Measurements from ENCODE around the gene GRIFIN.

GRIFIN gene

GRCh38 chr7:2488272-2488645 lies 12.1 kb upstream of the GRIFIN start:
- WGBS (ENCODE audit: insufficient coverage, insufficient read length) = no CpG with 5 or more reads among the region's 8 CpGs
- no peak overlapping the region for H3K27ac ChIP-seq (ENCODE audit: low read length)
- H3K4me3 ChIP-seq (ENCODE audit: low read length) = no peak overlapping the region
- H3K27me3 ChIP-seq (ENCODE audit: control insufficient read depth, insufficient read depth, low read length) = no peaks in the 10 kb centered on the region
- DNase-seq (ENCODE audit: low read depth, low spot score) = no peak
- H3K4me1 ChIP-seq (ENCODE audit: control insufficient read depth, insufficient read depth, low read length) = no peaks in the 10 kb centered on the region
- no peaks in the 10 kb centered on the region for H3K36me3 ChIP-seq (ENCODE audit: control insufficient read depth, insufficient read depth, low read length)
- no peaks in the 10 kb centered on the region for H3K9me3 ChIP-seq (ENCODE audit: control insufficient read depth, insufficient read depth, low read length)

- H3K27me3 ChIP-seq (ENCODE audit: control insufficient read depth, insufficient read depth, low read length) = no peaks in the 10 kb centered on the region
- no peak overlapping the region for H3K4me3 ChIP-seq (ENCODE audit: low read length)
- no peaks in the 10 kb centered on the region for H3K9me3 ChIP-seq (ENCODE audit: control insufficient read depth, insufficient read depth, low read length)
- DNase-seq (ENCODE audit: low read depth, low spot score) = no peak
- no peak overlapping the region for H3K27ac ChIP-seq (ENCODE audit: low read length)
- H3K36me3 ChIP-seq (ENCODE audit: control insufficient read depth, insufficient read depth, low read length) = no peaks in the 10 kb centered on the region
- no CpG with 5 or more reads among the region's 14 CpGs for WGBS (ENCODE audit: insufficient coverage, insufficient read length)
- H3K4me1 ChIP-seq (ENCODE audit: control insufficient read depth, insufficient read depth, low read length) = no peaks in the 10 kb centered on the region
Measured at GRCh38 chr7:2487586-2488271, 11.5 kb upstream of the GRIFIN start.

- Histone ChIP-seq H3K36me3 (ENCODE audit: control insufficient read depth, insufficient read depth, low read length) (no peaks in the 10 kb centered on the region), H3K27me3 (ENCODE audit: control insufficient read depth, insufficient read depth, low read length) (no peaks in the 10 kb centered on the region)
- WGBS (ENCODE audit: insufficient coverage, insufficient read length) = no CpG with 5 or more reads among the region's 12 CpGs
Measured at GRCh38 chr7:2484868-2485267, 8.7 kb upstream of the GRIFIN start.

GRCh38 chr7:2483494-2483893 lies 7.3 kb upstream of the GRIFIN start:
- H3K4me1 ChIP-seq (ENCODE audit: control insufficient read depth, insufficient read depth, low read length) = no peaks in the 10 kb centered on the region
- H3K4me3 ChIP-seq (ENCODE audit: low read length) = no peak overlapping the region
- WGBS (ENCODE audit: insufficient coverage, insufficient read length) = no CpG with 5 or more reads among the region's 5 CpGs
- no peak overlapping the region for H3K27ac ChIP-seq (ENCODE audit: low read length)
- H3K27me3 ChIP-seq (ENCODE audit: control insufficient read depth, insufficient read depth, low read length) = no peaks in the 10 kb centered on the region
- DNase-seq (ENCODE audit: low read depth, low spot score) = no peak
- H3K9me3 ChIP-seq (ENCODE audit: control insufficient read depth, insufficient read depth, low read length) = no peaks in the 10 kb centered on the region
- no peaks in the 10 kb centered on the region for H3K36me3 ChIP-seq (ENCODE audit: control insufficient read depth, insufficient read depth, low read length)

More at GRCh38 chr7:2484868-2485267, 8.7 kb upstream of the GRIFIN start:
- no peaks in the 10 kb centered on the region for H3K9me3 ChIP-seq (ENCODE audit: control insufficient read depth, insufficient read depth, low read length)
- H3K4me1 ChIP-seq (ENCODE audit: control insufficient read depth, insufficient read depth, low read length) = no peaks in the 10 kb centered on the region
- no peak overlapping the region for H3K27ac ChIP-seq (ENCODE audit: low read length)
- H3K4me3 ChIP-seq (ENCODE audit: low read length) = no peak overlapping the region
- no peak for DNase-seq (ENCODE audit: low read depth, low spot score)

GRCh38 chr7:2482725-2483451 lies 6.7 kb upstream of the GRIFIN start:
- H3K4me3 ChIP-seq (ENCODE audit: low read length) = no peak overlapping the region
- no CpG with 5 or more reads among the region's 10 CpGs for WGBS (ENCODE audit: insufficient coverage, insufficient read length)
- H3K9me3 ChIP-seq (ENCODE audit: control insufficient read depth, insufficient read depth, low read length) = no peaks in the 10 kb centered on the region
- no peak overlapping the region for H3K27ac ChIP-seq (ENCODE audit: low read length)
- no peaks in the 10 kb centered on the region for H3K27me3 ChIP-seq (ENCODE audit: control insufficient read depth, insufficient read depth, low read length)
- no peak for DNase-seq (ENCODE audit: low read depth, low spot score)
- H3K4me1 ChIP-seq (ENCODE audit: control insufficient read depth, insufficient read depth, low read length) = peaks cover 1% of the 10 kb centered on the region; the same call in 1 of the 2 replicates
- no peaks in the 10 kb centered on the region for H3K36me3 ChIP-seq (ENCODE audit: control insufficient read depth, insufficient read depth, low read length)

GRCh38 chr7:2481195-2481594 lies 5.0 kb upstream of the GRIFIN start:
- no peaks in the 10 kb centered on the region for H3K27me3 ChIP-seq (ENCODE audit: control insufficient read depth, insufficient read depth, low read length)
- no peaks in the 10 kb centered on the region for H3K9me3 ChIP-seq (ENCODE audit: control insufficient read depth, insufficient read depth, low read length)
- no CpG with 5 or more reads among the region's 4 CpGs for WGBS (ENCODE audit: insufficient coverage, insufficient read length)

GRCh38 chr7:2480070-2480408 lies 3.8 kb upstream of the GRIFIN start:
- no peak for DNase-seq (ENCODE audit: low read depth, low spot score)
- Histone ChIP-seq H3K9me3 (ENCODE audit: control insufficient read depth, insufficient read depth, low read length) (no peaks in the 10 kb centered on the region), H3K27me3 (ENCODE audit: control insufficient read depth, insufficient read depth, low read length) (no peaks in the 10 kb centered on the region), H3K4me1 (ENCODE audit: control insufficient read depth, insufficient read depth, low read length) (peaks cover 5% of the 10 kb centered on the region), H3K4me3 (ENCODE audit: low read length) (no peak overlapping the region), H3K27ac (ENCODE audit: low read length) (no peak overlapping the region), H3K36me3 (ENCODE audit: control insufficient read depth, insufficient read depth, low read length) (no peaks in the 10 kb centered on the region; the same call in 1 of the 2 replicates)
- no CpG with 5 or more reads among the region's 21 CpGs for WGBS (ENCODE audit: insufficient coverage, insufficient read length)

More at GRCh38 chr7:2481195-2481594, 5.0 kb upstream of the GRIFIN start:
- no peak overlapping the region for H3K4me3 ChIP-seq (ENCODE audit: low read length)
- peaks cover 5% of the 10 kb centered on the region for H3K4me1 ChIP-seq (ENCODE audit: control insufficient read depth, insufficient read depth, low read length)
- H3K27ac ChIP-seq (ENCODE audit: low read length) = no peak overlapping the region
- no peak for DNase-seq (ENCODE audit: low read depth, low spot score)
- no peaks in the 10 kb centered on the region for H3K36me3 ChIP-seq (ENCODE audit: control insufficient read depth, insufficient read depth, low read length)

- Histone ChIP-seq H3K9me3 (ENCODE audit: control insufficient read depth, insufficient read depth, low read length) (no peaks in the 10 kb centered on the region), H3K27me3 (ENCODE audit: control insufficient read depth, insufficient read depth, low read length) (no peaks in the 10 kb centered on the region), H3K36me3 (ENCODE audit: control insufficient read depth, insufficient read depth, low read length) (no peaks in the 10 kb centered on the region; the same call in 1 of the 2 replicates), H3K4me1 (ENCODE audit: control insufficient read depth, insufficient read depth, low read length) (peaks cover 9% of the 10 kb centered on the region), H3K27ac (ENCODE audit: low read length) (no peak overlapping the region), H3K4me3 (ENCODE audit: low read length) (no peak overlapping the region)
- DNase-seq (ENCODE audit: low read depth, low spot score) = no peak
- no CpG with 5 or more reads among the region's 16 CpGs for WGBS (ENCODE audit: insufficient coverage, insufficient read length)
Measured at GRCh38 chr7:2479276-2480069, 3.3 kb upstream of the GRIFIN start.

- Histone ChIP-seq H3K4me1 (ENCODE audit: control insufficient read depth, insufficient read depth, low read length) (peaks cover 13% of the 10 kb centered on the region), H3K36me3 (ENCODE audit: control insufficient read depth, insufficient read depth, low read length) (no peaks in the 10 kb centered on the region; the same call in 1 of the 2 replicates), H3K9me3 (ENCODE audit: control insufficient read depth, insufficient read depth, low read length) (no peaks in the 10 kb centered on the region), H3K27me3 (ENCODE audit: control insufficient read depth, insufficient read depth, low read length) (no peaks in the 10 kb centered on the region), H3K27ac (ENCODE audit: low read length) (no peak overlapping the region), H3K4me3 (ENCODE audit: low read length) (no peak overlapping the region)
- WGBS (ENCODE audit: insufficient coverage, insufficient read length) = no CpG with 5 or more reads among the region's 19 CpGs
- no peak for DNase-seq (ENCODE audit: low read depth, low spot score)
Measured at GRCh38 chr7:2478800-2479199, 2.6 kb upstream of the GRIFIN start.

GRCh38 chr7:2478399-2478785 lies 2.2 kb upstream of the GRIFIN start:
- peaks cover 13% of the 10 kb centered on the region for H3K4me1 ChIP-seq (ENCODE audit: control insufficient read depth, insufficient read depth, low read length)
- WGBS (ENCODE audit: insufficient coverage, insufficient read length) = no CpG with 5 or more reads among the region's 11 CpGs

More at GRCh38 chr7:2478399-2478785, 2.2 kb upstream of the GRIFIN start:
- no peak for DNase-seq (ENCODE audit: low read depth, low spot score)
- Histone ChIP-seq H3K27me3 (ENCODE audit: control insufficient read depth, insufficient read depth, low read length) (no peaks in the 10 kb centered on the region), H3K9me3 (ENCODE audit: control insufficient read depth, insufficient read depth, low read length) (no peaks in the 10 kb centered on the region), H3K36me3 (ENCODE audit: control insufficient read depth, insufficient read depth, low read length) (no peaks in the 10 kb centered on the region; the same call in 1 of the 2 replicates), H3K4me3 (ENCODE audit: low read length) (no peak overlapping the region), H3K27ac (ENCODE audit: low read length) (no peak overlapping the region)
